Stimulated activated effector memory CD8-positive, alpha-beta T cell treated with anti-CD3 and anti-CD28 coated beads, Interleukin-12 subunit alpha, Interleukin-12 subunit beta, amount 100 ng/mL, for 72 hours (primary cell): ENCODE measurements around the gene ENTPD7.

ENCODE experiments used
- ATAC-seq: fragments of 150-1000 bp; cut with Tn5 transposase; 2 replicates; pipeline ENCODE4 v1.10.0; 2021
- DNase-seq, 2 donors: peaks; one replicate each; pipeline ENCODE4 v3.0.0; 2021 to 2022; ENCODE audit warnings: low spot score in 2 of 2
- H3K27ac Mint-ChIP-seq: one replicate; pipeline ENCODE4 v1.8.0; 2022; ENCODE audit warnings: mild to moderate bottlenecking, mixed read lengths
- H3K36me3 Mint-ChIP-seq: one replicate; pipeline ENCODE4 v1.8.0; 2022; ENCODE audit warnings: mild to moderate bottlenecking, mixed read lengths
- H3K4me1 Mint-ChIP-seq: one replicate; pipeline ENCODE4 v1.8.0; 2022; ENCODE audit warnings: mixed read lengths
- H3K4me3 Mint-ChIP-seq: one replicate; pipeline ENCODE4 v1.8.0; 2022; ENCODE audit warnings: mild to moderate bottlenecking, mixed read lengths
- H3K9me3 Mint-ChIP-seq: one replicate; pipeline ENCODE4 v1.8.0; 2022; ENCODE audit warnings: mixed read lengths

The ENTPD7 gene

GRCh38 chr10:99667108-99667751 is 7.9 kb downstream of the ENTPD7 start:
- Mint-ChIP-seq H3K4me1 (peaks cover 7% of the 10 kb centered on the region), H3K9me3 (no peaks in the 10 kb centered on the region), H3K36me3 (peaks cover 61% of the 10 kb centered on the region), H3K4me3 (no peak overlapping the region), H3K27ac (no peak overlapping the region)
- DNase-seq, result no peak
- ATAC-seq, result peak; percentile 65

DNA sequence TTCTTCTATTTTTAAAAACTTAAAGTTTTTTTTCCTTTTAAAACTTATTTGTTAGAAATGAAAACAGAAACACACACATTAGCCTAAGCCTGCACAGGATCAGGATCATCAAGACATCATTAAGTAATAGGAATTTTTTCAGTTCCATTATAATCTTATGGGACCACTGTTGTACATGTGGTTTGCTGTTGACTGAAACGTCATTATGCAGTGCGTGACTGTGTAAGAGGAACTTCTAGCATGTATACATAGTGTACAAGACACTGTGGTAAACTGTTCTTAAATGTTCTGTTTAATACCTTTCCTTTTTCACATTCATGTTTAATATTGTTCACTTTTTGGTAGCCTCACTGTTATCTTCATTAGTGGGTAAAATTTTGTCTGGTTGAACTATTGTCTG is 12.1 kb downstream of the ENTPD7 start:
- ATAC-seq (no peak), DNase-seq (no peak)
- Mint-ChIP-seq H3K9me3 (no peaks in the 10 kb centered on the region), H3K27ac (no peak overlapping the region), H3K36me3 (peaks cover 29% of the 10 kb centered on the region), H3K4me3 (no peak overlapping the region), H3K4me1 (peaks cover 17% of the 10 kb centered on the region)

DNA sequence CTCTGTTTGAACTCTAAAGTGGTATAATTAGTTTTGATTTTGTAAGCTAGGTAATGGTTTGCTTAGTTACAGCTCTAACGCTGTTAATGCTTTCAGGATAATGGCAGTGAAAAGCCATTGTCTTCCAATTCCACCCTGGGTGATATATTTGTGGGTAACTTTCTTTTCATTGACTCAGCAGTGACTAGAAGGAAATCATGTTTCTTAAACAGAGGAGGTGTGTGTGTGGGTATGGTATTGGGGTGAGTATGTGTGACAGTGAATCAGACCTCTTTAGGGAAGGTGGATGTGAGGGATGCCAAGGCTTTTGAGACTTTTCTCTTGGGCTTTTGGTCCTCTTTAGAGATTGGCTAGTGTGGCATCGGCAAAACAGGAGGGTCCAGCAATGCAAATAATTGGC is 13.6 kb downstream of the ENTPD7 start:
- no peaks in the 10 kb centered on the region for H3K9me3 Mint-ChIP-seq
- H3K4me1 Mint-ChIP-seq, result peaks cover 12% of the 10 kb centered on the region
- no peak overlapping the region for H3K27ac Mint-ChIP-seq
- no peak for DNase-seq
- H3K4me3 Mint-ChIP-seq, result no peak overlapping the region
- peaks cover 24% of the 10 kb centered on the region for H3K36me3 Mint-ChIP-seq
- peak; percentile 68 for ATAC-seq

DNA sequence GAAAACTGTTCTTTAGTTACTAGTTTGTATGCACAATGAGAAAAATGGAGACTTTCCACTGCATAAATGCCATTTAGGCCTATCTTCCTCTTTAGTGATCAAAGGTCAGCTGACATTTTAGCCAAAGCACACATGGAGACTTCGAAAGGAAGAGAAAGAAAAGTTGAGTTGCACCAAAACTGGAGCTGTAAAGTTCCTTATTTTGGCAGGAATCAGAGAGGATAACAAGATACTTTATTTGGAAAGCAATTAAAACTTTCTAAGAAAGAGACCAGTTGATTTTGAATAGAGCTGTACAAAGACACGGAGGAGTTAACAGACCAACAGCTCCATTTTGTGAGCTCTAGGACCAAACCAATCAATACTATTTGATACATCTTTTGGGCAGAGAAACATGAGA is 14.2 kb downstream of the ENTPD7 start:
- no peaks in the 10 kb centered on the region for H3K9me3 Mint-ChIP-seq
- no peak overlapping the region for H3K4me3 Mint-ChIP-seq
- H3K4me1 Mint-ChIP-seq, result peaks cover 12% of the 10 kb centered on the region
- no peak overlapping the region for H3K27ac Mint-ChIP-seq
- peaks cover 21% of the 10 kb centered on the region for H3K36me3 Mint-ChIP-seq
- DNase-seq, result no peak
- no peak for ATAC-seq

- Mint-ChIP-seq H3K4me3 (no peak overlapping the region), H3K9me3 (no peaks in the 10 kb centered on the region), H3K4me1 (peaks cover 12% of the 10 kb centered on the region), H3K27ac (no peak overlapping the region), H3K36me3 (peaks cover 26% of the 10 kb centered on the region)
- DNase-seq (no peak), ATAC-seq (no peak)
These were observed 15.5 kb downstream of the ENTPD7 start for GRCh38 chr10:99674762-99675161.

- H3K4me3 Mint-ChIP-seq, result no peak overlapping the region
- peaks cover 12% of the 10 kb centered on the region for H3K4me1 Mint-ChIP-seq
These were observed 17.1 kb downstream of the ENTPD7 start for GRCh38 chr10:99676426-99676825.

DNA sequence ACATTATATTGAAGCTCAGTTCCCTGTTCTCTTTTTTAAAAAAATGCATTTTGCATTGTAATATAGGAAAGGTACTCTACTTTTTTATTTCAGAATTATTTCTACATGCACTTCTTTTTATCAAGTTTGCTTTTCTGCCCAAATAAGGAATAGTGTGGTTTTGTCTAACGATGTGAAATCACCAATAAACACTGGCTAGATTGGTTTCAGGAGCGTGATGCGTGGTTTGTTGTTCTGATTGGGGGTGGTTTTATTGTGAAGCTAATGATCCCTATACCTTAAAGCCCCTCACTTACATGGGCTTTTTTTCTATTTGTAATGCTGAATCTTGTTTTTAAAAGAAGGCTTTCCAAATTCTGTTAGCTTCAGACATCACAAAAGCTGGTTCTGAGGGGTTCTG is 17.6 kb downstream of the ENTPD7 start:
- no peak for DNase-seq
- peaks cover 28% of the 10 kb centered on the region for H3K36me3 Mint-ChIP-seq

More at GRCh38 chr10:99676426-99676825, 17.1 kb downstream of the ENTPD7 start:
- no peak for ATAC-seq
- peaks cover 27% of the 10 kb centered on the region for H3K36me3 Mint-ChIP-seq
- no peak overlapping the region for H3K27ac Mint-ChIP-seq
- DNase-seq, result no peak
- no peaks in the 10 kb centered on the region for H3K9me3 Mint-ChIP-seq

GRCh38 chr10:99678921-99679320 is 19.6 kb downstream of the ENTPD7 start:
- ATAC-seq (peak; percentile 32), DNase-seq (no peak)
- Mint-ChIP-seq H3K9me3 (no peaks in the 10 kb centered on the region), H3K4me1 (no peaks in the 10 kb centered on the region), H3K4me3 (no peak overlapping the region), H3K27ac (no peak overlapping the region), H3K36me3 (peaks cover 30% of the 10 kb centered on the region)

More for the DNA sequence above, 17.6 kb downstream of the ENTPD7 start:
- no peak overlapping the region for H3K4me3 Mint-ChIP-seq
- peaks cover 12% of the 10 kb centered on the region for H3K4me1 Mint-ChIP-seq
- no peaks in the 10 kb centered on the region for H3K9me3 Mint-ChIP-seq
- ATAC-seq, result no peak
- H3K27ac Mint-ChIP-seq, result no peak overlapping the region

- Mint-ChIP-seq H3K27ac (no peak overlapping the region), H3K36me3 (peaks cover 35% of the 10 kb centered on the region), H3K4me3 (no peak overlapping the region), H3K9me3 (no peaks in the 10 kb centered on the region), H3K4me1 (no peaks in the 10 kb centered on the region)
- ATAC-seq (no peak), DNase-seq (no peak)
These were observed 22.2 kb downstream of the ENTPD7 start for GRCh38 chr10:99681553-99681952.

- no peak overlapping the region for H3K27ac Mint-ChIP-seq
- H3K9me3 Mint-ChIP-seq, result no peaks in the 10 kb centered on the region
- DNase-seq (no peak), ATAC-seq (no peak)
- no peaks in the 10 kb centered on the region for H3K4me1 Mint-ChIP-seq
- no peak overlapping the region for H3K4me3 Mint-ChIP-seq
- H3K36me3 Mint-ChIP-seq, result peaks cover 40% of the 10 kb centered on the region
These were observed 22.7 kb downstream of the ENTPD7 start for GRCh38 chr10:99682032-99682431.

DNA sequence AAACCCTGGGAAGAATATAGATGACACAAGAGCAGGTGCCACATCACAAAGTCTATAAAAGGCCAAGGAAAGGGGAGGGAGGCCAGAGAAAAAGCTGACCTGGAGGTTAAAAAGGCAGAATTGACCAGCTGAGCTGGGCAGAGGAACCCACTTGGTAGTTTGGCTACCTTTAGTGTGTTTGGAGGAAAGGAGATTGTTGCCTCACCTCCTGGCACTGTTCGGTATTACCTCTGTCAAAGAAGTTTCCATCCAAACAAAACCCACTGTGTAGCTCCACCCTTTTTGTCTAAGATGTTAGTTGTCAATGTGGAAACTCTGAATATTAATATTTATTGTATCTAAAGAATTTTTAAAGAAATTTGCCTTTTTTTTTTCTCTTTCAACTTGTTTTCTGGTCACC is 23.4 kb downstream of the ENTPD7 start:
- peak; percentile 45 for ATAC-seq
- Mint-ChIP-seq H3K27ac (no peak overlapping the region), H3K4me3 (no peak overlapping the region), H3K4me1 (no peaks in the 10 kb centered on the region), H3K9me3 (no peaks in the 10 kb centered on the region), H3K36me3 (peaks cover 46% of the 10 kb centered on the region)
- DNase-seq, result no peak

GRCh38 chr10:99685597-99685967 is 26.3 kb downstream of the ENTPD7 start:
- DNase-seq, result no peak
- H3K36me3 Mint-ChIP-seq, result peaks cover 42% of the 10 kb centered on the region
- no peaks in the 10 kb centered on the region for H3K9me3 Mint-ChIP-seq
- H3K4me1 Mint-ChIP-seq, result no peaks in the 10 kb centered on the region
- ATAC-seq, result no peak
- no peak overlapping the region for H3K27ac Mint-ChIP-seq
- no peak overlapping the region for H3K4me3 Mint-ChIP-seq

DNA sequence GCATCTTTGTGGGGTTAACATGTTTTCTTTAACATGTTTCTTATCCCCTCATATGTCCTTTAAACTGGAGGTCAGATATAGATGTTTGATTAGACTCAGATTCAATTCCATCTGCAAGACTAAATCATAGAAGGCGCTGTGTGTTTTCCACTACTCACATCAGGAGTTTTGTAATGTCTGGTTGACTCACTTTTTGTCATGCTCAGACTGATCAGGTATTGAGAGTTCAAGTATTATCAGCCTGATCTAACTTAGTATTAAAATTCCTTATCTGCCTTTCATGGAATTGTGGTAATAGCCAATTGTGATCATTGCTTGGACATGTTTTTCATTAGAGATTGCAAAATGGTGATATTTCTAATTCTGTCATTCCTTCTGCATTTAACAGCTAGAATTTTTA is 30.2 kb downstream of the ENTPD7 start:
- DNase-seq (no peak), ATAC-seq (no peak)
- Mint-ChIP-seq H3K9me3 (no peaks in the 10 kb centered on the region), H3K4me1 (no peaks in the 10 kb centered on the region), H3K27ac (no peak overlapping the region), H3K4me3 (no peak overlapping the region), H3K36me3 (peaks cover 53% of the 10 kb centered on the region)

DNA sequence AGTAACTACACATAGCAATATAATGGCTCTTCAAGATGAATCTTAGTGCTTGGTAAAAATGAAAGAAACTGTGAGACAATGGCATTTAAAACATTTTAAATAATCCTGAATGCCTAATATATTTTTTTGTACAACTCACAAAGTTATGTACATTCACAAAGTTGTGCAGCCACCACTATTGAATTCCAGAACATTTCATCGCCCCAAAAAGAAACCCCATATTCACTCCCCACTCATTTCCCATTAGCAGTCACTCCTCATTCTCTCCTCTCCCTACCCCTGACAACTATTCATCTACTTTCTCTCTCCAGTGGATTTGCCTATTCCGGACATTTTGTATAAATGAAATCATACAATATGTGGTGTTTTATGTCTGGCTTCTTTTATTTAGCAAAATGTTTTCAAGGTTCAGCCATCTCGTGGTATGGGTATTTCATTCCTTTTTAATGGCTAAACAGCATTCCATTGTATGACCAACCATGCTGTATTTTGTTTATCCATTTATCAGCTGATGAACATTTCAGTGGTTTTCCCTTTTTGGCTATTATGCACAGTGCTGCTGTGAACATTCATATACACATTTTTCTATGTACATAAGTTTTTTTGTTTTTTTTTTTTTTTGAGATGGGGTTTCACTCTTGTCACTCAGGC is 34.7 kb downstream of the ENTPD7 start:
- DNase-seq (no peak), ATAC-seq (no peak)
- Mint-ChIP-seq H3K36me3 (peaks cover 74% of the 10 kb centered on the region), H3K9me3 (no peaks in the 10 kb centered on the region), H3K4me3 (no peak overlapping the region), H3K27ac (no peak overlapping the region), H3K4me1 (no peaks in the 10 kb centered on the region)

GRCh38 chr10:99695761-99696160 is 36.5 kb downstream of the ENTPD7 start:
- Mint-ChIP-seq H3K9me3 (no peaks in the 10 kb centered on the region), H3K4me1 (no peaks in the 10 kb centered on the region), H3K36me3 (peaks cover 85% of the 10 kb centered on the region), H3K27ac (no peak overlapping the region), H3K4me3 (no peak overlapping the region)
- ATAC-seq (no peak), DNase-seq (no peak)

- ATAC-seq (no peak), DNase-seq (no peak)
- H3K4me1 Mint-ChIP-seq, result no peaks in the 10 kb centered on the region
- peaks cover 95% of the 10 kb centered on the region for H3K36me3 Mint-ChIP-seq
- H3K9me3 Mint-ChIP-seq, result no peaks in the 10 kb centered on the region
- H3K27ac Mint-ChIP-seq, result no peak overlapping the region
- no peak overlapping the region for H3K4me3 Mint-ChIP-seq
These were observed 39.3 kb downstream of the ENTPD7 start for GRCh38 chr10:99698504-99699080.
